Measurements from ENCODE around the gene ATF6B. TPM values are rescaled to one million over a fixed set of nuclear protein-coding genes. Genes with fewer than 3 reads are reported as not detected.
A peak's percentile ranks its signal among the peaks of the same experiment; 100 is the strongest.
"Not testable (repeated sequence)": the region's sequence is repeated elsewhere in the genome, so short reads cannot be mapped to it uniquely, and the experiment has no call there.

The ATF6B gene
- total RNA-seq, 2 experiments from 2014 or later: 119 to 135 TPM

DNA sequence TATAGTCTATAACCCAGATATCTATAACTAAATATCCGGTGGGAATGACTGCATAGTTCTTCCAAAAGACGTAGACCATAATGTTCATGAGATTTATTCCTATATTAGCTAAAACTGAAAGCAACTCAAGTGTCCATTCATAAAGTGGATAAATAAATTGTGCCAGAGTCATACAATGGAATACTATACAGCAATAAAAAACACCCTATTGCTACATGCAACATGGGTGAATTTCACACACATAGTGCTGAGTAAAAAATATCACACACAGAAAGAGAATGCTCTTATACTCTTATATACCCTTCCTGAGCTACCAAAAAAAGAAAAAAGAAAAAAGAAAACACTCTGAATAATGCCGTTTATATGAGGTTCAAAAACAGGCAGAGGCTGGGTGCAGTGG lies 25.8 kb downstream of the ATF6B start:
- Mint-ChIP-seq H3K36me3 (no peaks in the 10 kb centered on the region), H3K4me3 (no peak overlapping the region), H3K9me3 (ENCODE audit: low read depth) (no peaks in the 10 kb centered on the region), H3K4me1 (no peaks in the 10 kb centered on the region), H3K27ac (no peak overlapping the region), H3K27me3 (peaks cover 30% of the 10 kb centered on the region)
- ATAC-seq (no peak), DNase-seq (no peak)
- CTCF ChIA-PET: interaction anchor here (1.7 kb wide), 1 partner anchor 16 kb away, joined by 3 read pairs; no protein-coding TSS in a partner anchor

DNA sequence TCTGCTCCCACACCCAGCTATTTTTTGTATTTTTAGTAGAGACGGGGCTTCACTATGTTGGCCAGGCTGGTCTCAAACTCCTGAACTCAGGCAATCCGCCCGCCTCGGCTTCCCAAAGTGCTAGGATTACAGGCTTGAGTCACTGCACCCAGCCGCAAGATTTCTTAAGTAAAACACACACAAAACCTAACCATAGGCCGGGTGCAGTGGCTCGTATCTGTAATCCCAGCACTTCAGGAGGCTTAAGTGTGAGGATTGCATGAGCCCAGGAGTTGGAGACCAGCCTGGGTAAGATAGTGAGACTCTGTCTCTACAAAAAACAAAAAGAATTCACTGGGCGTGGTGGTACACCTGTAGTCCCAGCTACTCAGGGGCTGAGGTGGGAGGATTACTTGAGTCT lies 27.8 kb downstream of the ATF6B start:
- DNase-seq; H3K27ac Mint-ChIP-seq; CTCF ChIA-PET; H3K9me3 Mint-ChIP-seq (ENCODE audit: low read depth); ATAC-seq; H3K4me3 Mint-ChIP-seq; H3K4me1 Mint-ChIP-seq; H3K36me3 Mint-ChIP-seq: not testable (repeated sequence)
- peaks cover 45% of the 10 kb centered on the region for H3K27me3 Mint-ChIP-seq

DNA sequence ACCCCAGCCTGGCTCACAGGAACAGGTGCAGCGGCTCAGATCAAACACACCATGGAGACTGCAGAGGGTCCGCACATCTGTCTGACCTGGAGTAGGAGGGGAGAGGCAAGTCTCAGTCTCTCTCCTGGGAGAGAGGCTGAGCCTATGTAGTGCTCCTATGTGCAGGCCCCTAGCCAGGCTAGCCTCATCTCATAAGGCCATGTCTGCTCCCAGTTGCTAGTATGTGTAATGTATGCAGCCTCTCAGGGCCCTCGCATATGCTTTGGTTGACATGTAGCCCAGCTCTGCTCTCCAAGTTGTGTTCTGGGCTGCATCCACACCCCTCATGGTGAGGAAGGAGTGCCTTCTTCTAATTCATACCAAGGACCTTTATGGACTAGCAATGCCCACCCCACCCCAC lies 30.7 kb downstream of the ATF6B start:
- Mint-ChIP-seq H3K27me3 (peaks cover 60% of the 10 kb centered on the region), H3K4me3 (no peak overlapping the region), H3K36me3 (no peaks in the 10 kb centered on the region), H3K9me3 (ENCODE audit: low read depth) (no peaks in the 10 kb centered on the region), H3K4me1 (no peaks in the 10 kb centered on the region), H3K27ac (no peak overlapping the region)
- DNase-seq: no peak
- no peak for ATAC-seq
- CTCF ChIA-PET: no interaction called here

DNA sequence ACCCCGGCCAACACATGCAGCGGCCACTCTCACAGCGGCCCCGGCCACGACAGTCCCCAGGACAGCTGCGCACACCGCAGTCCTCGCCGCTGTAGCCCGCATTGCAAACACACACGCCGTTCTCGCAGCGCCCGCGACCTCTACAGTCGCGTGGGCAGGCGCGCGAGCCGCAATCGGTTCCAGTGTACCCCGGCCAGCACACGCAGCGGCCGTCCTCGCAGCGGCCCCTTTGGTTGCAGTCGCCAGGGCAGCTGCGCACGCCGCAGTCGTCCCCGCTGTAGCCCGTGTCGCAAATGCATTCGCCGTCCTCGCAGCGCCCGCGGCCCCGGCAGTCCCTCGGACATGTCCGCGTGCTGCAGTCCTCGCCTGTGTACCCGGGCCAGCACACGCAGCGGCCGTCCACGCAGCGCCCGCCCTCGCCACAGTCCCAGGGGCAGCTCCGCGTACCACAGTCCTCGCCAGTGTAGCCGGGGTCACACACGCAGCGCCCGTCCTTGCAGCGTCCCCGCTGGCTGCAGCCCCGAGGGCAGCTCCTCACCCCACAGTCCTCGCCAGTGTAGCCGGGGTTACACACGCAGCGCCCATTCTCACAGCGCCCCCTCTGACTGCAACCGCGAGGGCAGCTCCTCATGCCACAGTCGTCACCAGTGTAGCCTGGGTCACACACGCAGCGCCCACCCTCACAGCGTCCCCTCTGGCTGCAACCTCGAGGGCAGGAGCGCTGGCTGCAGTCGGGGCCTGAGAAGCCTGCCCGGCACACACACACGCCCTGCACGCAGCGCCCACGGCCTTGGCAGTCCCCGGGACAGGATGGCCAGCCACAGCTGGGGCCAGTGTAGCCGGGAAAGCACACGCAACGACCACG lies 31.4 kb downstream of the ATF6B start:
- Mint-ChIP-seq H3K4me3 (no peak overlapping the region), H3K9me3 (ENCODE audit: low read depth) (no peaks in the 10 kb centered on the region)
- CTCF ChIA-PET: no interaction called here

GRCh38 chr6:32096087-32096393 lies 32.0 kb downstream of the ATF6B start:
- Mint-ChIP-seq H3K27me3 (peaks cover 68% of the 10 kb centered on the region), H3K9me3 (ENCODE audit: low read depth) (no peaks in the 10 kb centered on the region), H3K27ac (no peak overlapping the region), H3K4me1 (no peaks in the 10 kb centered on the region), H3K36me3 (no peaks in the 10 kb centered on the region), H3K4me3 (no peak overlapping the region)
- CTCF ChIA-PET: no interaction called here
- peak; percentile 16 for ATAC-seq
- no peak for DNase-seq

More for the DNA sequence above, 31.4 kb downstream of the ATF6B start:
- ATAC-seq (no peak), DNase-seq (no peak)
- H3K27ac Mint-ChIP-seq: no peak overlapping the region
- peaks cover 68% of the 10 kb centered on the region for H3K27me3 Mint-ChIP-seq
- no peaks in the 10 kb centered on the region for H3K36me3 Mint-ChIP-seq
- H3K4me1 Mint-ChIP-seq: no peaks in the 10 kb centered on the region

GRCh38 chr6:32095338-32096086 lies 32.5 kb downstream of the ATF6B start:
- CTCF ChIA-PET: no interaction called here
- Mint-ChIP-seq H3K27ac (no peak overlapping the region), H3K4me3 (no peak overlapping the region), H3K27me3 (peaks cover 72% of the 10 kb centered on the region), H3K4me1 (no peaks in the 10 kb centered on the region), H3K9me3 (ENCODE audit: low read depth) (no peaks in the 10 kb centered on the region), H3K36me3 (no peaks in the 10 kb centered on the region)
- DNase-seq (no peak), ATAC-seq (no peak)

DNA sequence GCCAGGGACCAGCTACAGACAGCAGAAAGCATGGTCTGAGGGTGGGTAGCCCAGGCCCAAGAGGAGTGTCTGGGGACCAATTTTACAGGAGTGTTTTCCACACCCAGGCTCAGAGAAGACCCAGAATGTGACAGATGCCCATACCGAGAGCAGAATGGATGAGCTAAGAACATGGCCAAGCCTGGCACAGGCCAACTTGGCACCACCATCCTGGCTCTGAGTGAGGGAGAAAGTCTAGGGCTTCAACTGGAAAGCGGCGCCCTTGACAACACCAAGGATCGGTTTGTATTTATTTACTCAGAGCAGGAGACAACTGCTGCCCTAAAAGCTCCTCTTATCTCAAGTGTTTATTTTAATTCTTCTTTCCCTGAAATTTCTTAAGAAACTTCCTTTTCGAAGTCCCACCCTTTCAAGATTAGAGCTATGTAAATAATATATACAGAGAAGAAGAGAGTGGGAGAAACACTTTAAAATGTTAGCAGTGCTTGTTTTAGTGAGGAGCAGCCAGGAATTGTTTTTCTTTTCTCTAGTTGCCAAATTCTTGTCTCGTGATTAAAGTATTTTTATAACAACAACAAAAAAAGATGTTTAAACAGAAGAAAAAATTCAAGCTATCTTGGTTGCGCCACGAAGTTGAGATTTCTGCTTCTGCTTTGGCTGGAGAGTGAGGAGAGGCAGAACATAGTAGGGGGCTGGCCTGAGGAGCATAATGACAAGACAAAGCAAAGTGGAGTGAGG lies 35.1 kb downstream of the ATF6B start:
- H3K36me3 Mint-ChIP-seq: no peaks in the 10 kb centered on the region
- H3K27me3 Mint-ChIP-seq: peaks cover 83% of the 10 kb centered on the region
- no peak overlapping the region for H3K27ac Mint-ChIP-seq
- ATAC-seq (no peak), DNase-seq (no peak)
- CTCF ChIA-PET: interaction anchor here (0.7 to 1.6 kb wide), 4 partner anchors 12 to 46 kb away, joined by 3 to 4 read pairs (median 4); no protein-coding TSS in a partner anchor
- H3K4me1 Mint-ChIP-seq: no peaks in the 10 kb centered on the region
- H3K4me3 Mint-ChIP-seq: no peak overlapping the region
- H3K9me3 Mint-ChIP-seq (ENCODE audit: low read depth): no peaks in the 10 kb centered on the region

- peaks cover 13% of the 10 kb centered on the region for H3K4me1 Mint-ChIP-seq
- no peak overlapping the region for H3K27ac Mint-ChIP-seq
- CTCF ChIA-PET: interaction anchor here (1.3 kb wide), 1 partner anchor 613 kb away, joined by 3 read pairs; no protein-coding TSS in a partner anchor
- no peak overlapping the region for H3K4me3 Mint-ChIP-seq
- DNase-seq: no peak
- ATAC-seq: no peak
- peaks cover 76% of the 10 kb centered on the region for H3K27me3 Mint-ChIP-seq
- H3K36me3 Mint-ChIP-seq: no peaks in the 10 kb centered on the region
- no peaks in the 10 kb centered on the region for H3K9me3 Mint-ChIP-seq (ENCODE audit: low read depth)
Observed at GRCh38 chr6:32089082-32089828, 38.8 kb downstream of the ATF6B start.

DNA sequence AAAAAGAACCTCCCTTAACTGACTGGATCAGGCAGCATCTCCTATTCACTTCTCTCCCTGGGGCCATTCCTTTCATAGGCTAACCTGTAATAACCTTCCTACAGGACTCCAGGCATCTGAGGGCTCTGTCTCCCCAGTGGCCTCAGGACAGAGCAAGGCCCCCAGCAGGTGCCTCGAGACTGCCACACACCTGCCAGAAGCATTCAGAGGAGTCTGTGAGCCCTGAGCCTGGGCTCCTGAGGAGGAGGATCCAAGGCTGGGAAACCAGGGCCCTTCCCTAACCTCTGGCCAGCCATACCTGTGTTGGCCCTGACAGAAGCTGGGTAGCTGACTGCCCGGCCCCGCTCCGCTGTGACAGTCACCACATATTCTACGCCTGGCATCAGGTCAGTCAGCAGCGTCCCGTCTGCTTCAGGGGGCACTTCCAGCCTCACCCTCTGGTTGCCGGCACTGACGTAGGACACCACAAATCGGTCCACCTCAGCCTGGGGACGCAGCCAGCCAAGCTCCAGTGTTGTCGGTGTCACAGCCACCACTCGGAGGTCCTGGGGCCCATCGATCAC lies 39.5 kb downstream of the ATF6B start:
- CTCF ChIA-PET: interaction anchor here (0.7 to 1.0 kb wide), 2 partner anchors 30 to 107 kb away, joined by 3 read pairs; no protein-coding TSS in a partner anchor
- Mint-ChIP-seq H3K9me3 (ENCODE audit: low read depth) (no peaks in the 10 kb centered on the region), H3K4me3 (no peak overlapping the region), H3K27ac (no peak overlapping the region), H3K27me3 (peaks cover 74% of the 10 kb centered on the region), H3K36me3 (no peaks in the 10 kb centered on the region), H3K4me1 (peaks cover 13% of the 10 kb centered on the region)
- ATAC-seq: no peak
- DNase-seq: no peak

DNA sequence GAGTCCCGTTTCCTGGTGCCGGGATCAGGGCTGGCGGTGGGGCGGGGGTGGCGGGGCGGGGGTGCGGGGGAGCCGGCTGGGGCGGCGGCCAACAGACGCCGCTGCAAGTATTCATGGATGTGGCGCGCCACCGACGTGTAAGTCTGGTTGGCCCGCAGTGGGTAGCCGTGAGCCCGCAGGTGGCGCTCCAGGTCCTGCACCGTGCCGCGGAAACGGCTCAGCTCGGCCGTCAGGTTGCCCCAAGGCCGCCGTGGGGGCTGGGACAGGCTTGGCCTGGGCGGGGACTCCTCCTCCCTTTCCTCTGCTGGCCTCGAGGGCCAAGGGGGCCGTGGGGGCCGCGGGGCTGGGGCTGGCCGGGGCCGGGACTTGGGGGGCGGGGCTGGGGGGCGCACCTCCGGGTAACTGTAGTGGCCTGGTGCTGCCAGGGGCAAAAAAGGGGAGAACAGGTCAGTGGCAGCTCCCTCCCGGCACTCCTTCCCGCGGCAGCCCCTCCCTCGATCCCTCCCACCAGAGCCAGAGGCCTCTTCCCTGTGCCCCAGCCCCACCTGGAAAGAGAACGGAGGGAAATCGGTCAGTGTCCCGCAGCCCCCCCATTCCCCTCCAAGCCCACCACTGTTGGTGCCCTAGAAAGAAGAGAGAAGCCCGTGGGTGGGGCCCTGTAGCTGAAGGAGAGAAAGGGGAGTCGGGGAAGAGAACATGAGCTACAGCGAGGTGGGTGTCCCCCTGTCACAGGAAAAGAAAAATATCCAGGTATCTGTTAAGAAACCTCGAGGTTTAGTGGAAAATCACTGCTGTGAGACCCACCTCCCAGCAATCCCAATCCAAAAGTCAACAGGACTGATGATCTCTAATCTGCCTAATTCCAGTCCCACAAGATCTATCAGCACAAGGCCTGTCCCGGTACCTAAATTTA lies 40.2 kb downstream of the ATF6B start:
- H3K27me3 Mint-ChIP-seq: peaks cover 75% of the 10 kb centered on the region

GRCh38 chr6:32086661-32087573 lies 41.1 kb downstream of the ATF6B start:
- Mint-ChIP-seq H3K27me3 (peaks cover 68% of the 10 kb centered on the region), H3K9me3 (ENCODE audit: low read depth) (no peaks in the 10 kb centered on the region), H3K36me3 (no peaks in the 10 kb centered on the region), H3K27ac (no peak overlapping the region), H3K4me3 (no peak overlapping the region), H3K4me1 (peaks cover 13% of the 10 kb centered on the region)
- CTCF ChIA-PET: no interaction called here
- peak; percentile 24 for ATAC-seq
- peak; percentile 52 for DNase-seq

More for the DNA sequence above, 40.2 kb downstream of the ATF6B start:
- H3K27ac Mint-ChIP-seq: no peak overlapping the region
- CTCF ChIA-PET: interaction anchor here (0.7 to 1.0 kb wide), 2 partner anchors 31 to 107 kb away, joined by 3 read pairs; no protein-coding TSS in a partner anchor
- ATAC-seq (peak; percentile 90), DNase-seq (peak; percentile 81)
- H3K9me3 Mint-ChIP-seq (ENCODE audit: low read depth): no peaks in the 10 kb centered on the region
- H3K4me1 Mint-ChIP-seq: peaks cover 13% of the 10 kb centered on the region
- no peaks in the 10 kb centered on the region for H3K36me3 Mint-ChIP-seq
- no peak overlapping the region for H3K4me3 Mint-ChIP-seq
